GM12875 (cell line): Measurements from ENCODE around the gene HEPH.

Source experiments
- H3K4me3 ChIP-seq: one replicate; pipeline ENCODE4 v1.5.1; 2011; ENCODE audit warnings: low read depth, low read length, control low read depth
- TF ChIP-seq, protein P1 (sequence below): IDR thresholded peaks from 2 replicates; pipeline ENCODE4 v1.5.1; 2011; ENCODE audit warnings: low read depth, mild to moderate bottlenecking, control low read depth, inconsistent platforms, low read length, moderate library complexity, borderline replicate concordance; ENCODE audit not compliant: insufficient read depth

The HEPH gene

DNA sequence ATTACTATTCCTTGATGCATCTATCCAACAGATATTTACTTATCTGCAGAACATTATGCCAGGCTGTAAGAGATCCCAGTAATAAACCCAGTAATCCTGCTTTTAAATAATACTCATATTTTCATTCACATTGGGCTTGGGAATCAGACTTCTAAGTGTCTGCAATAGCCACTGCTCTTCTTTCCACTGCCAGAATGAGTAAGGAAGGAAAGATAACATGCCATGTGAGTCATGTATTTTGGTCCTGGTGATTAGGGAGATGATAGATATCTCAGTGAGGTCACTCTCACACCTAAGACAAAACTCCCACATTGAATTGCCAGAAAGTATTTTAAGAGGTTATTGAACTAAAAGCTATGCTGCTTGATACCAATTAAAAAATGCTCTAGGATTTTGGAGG lies 13.9 kb upstream of the HEPH start:
- H3K4me3 ChIP-seq: no peak overlapping the region
- TF ChIP-seq, protein P1, sequence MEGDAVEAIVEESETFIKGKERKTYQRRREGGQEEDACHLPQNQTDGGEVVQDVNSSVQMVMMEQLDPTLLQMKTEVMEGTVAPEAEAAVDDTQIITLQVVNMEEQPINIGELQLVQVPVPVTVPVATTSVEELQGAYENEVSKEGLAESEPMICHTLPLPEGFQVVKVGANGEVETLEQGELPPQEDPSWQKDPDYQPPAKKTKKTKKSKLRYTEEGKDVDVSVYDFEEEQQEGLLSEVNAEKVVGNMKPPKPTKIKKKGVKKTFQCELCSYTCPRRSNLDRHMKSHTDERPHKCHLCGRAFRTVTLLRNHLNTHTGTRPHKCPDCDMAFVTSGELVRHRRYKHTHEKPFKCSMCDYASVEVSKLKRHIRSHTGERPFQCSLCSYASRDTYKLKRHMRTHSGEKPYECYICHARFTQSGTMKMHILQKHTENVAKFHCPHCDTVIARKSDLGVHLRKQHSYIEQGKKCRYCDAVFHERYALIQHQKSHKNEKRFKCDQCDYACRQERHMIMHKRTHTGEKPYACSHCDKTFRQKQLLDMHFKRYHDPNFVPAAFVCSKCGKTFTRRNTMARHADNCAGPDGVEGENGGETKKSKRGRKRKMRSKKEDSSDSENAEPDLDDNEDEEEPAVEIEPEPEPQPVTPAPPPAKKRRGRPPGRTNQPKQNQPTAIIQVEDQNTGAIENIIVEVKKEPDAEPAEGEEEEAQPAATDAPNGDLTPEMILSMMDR: no peak

DNA sequence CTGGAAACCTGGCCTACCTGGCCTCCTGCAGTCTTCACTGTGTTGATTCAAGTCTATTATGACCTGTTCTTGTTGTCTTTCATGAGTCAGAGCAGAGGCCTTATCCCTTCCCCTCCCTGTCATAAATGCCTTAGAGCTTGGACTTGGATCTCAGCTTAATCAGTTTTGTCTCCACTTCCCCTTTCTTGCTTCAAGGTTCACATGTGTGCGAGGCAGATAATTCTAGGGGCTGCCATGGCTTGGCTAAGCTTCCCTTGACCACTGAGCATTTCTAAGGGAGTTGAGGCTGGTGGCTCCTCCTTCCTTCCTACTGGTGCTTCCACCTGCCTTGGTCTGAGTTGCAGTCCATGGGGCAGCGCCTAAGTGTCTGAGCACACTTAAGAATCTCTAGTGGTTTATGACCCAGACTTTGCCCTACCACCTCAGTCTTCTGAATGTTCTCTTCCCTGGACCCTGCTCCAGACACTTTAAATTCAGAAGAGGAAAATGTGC lies 1.7 kb upstream of the HEPH start:
- TF ChIP-seq, protein P1: no peak
- no peak overlapping the region for H3K4me3 ChIP-seq

DNA sequence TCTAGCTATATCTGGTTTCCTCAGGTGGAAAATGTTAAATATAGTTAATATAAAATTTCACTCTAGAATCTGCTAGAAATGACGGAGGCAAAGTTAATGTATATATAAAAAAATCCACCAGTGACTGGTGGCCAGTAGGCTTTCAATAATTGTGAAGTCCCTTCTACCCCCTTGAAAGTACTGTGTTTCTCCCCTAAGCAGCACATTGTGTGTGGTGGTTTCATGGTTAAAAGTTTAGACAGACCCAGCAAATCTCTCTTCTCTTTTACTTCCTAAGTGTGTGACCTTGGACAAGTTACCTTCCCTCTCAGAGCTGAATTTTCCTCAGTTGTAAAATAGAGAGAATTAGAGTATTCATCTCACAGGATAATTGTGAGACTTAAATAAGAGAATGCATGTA lies 600 bp upstream of the HEPH start:
- TF ChIP-seq, protein P1: no peak
- no peak overlapping the region for H3K4me3 ChIP-seq

DNA sequence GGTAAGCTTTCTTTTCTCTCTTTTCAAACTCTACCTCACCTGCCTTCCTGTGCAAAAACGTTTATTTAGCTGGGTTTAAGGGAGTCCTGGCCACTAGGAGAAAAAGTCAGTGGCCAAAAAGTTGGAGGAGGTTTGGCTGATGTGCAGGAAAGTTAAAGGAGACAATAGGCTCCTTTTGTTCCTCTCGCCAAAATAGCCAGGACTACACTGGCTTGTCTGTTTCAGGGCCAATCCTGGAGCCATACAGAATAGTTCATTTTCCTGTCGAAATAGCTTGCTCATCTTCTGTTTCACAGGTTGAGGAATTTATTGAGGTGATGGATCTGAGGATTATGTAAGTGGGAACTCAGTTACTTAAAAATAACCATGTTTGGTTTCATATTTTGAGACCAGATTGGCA lies 423 bp downstream of the HEPH start:
- TF ChIP-seq, protein P1: no peak
- H3K4me3 ChIP-seq: no peak overlapping the region

DNA sequence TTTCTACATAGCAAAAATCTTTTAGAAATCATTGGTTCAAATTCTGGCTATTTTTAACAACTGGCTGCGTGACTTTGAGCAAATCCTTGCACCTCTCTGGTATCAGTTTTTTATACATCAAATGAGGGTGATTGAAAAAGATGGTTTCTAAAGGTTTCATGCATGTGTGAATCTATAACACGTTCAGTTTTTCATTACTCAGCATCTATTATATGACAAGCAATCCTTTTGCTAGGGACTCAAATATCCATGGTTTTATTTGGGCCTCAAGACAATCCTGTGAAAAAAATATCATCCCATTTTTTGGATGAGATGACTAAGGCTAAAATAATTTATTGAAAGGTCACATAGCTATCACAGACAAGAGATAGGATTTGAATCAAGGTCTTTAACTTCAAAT lies 884 bp downstream of the HEPH start:
- TF ChIP-seq, protein P1: no peak
- H3K4me3 ChIP-seq: no peak overlapping the region

DNA sequence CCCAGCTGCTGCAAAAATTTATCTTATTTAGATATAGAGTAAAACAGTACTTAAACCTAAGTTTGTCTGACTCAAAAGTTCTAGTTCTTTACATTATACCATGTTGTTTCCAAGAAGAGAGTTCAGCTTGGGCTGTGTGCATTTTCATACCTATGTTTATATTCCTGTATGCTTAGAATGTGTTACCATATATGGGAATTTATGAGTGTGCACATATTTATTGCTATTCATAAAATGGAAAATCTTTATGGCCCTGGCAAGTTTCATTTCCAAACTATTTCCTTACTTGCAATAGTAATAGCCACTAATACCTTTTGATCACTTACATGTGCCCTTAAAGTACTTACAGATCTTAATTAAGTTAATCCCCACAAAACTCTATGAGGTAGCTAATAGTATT lies 2.6 kb downstream of the HEPH start:
- no peak overlapping the region for H3K4me3 ChIP-seq
- TF ChIP-seq, protein P1: no peak

DNA sequence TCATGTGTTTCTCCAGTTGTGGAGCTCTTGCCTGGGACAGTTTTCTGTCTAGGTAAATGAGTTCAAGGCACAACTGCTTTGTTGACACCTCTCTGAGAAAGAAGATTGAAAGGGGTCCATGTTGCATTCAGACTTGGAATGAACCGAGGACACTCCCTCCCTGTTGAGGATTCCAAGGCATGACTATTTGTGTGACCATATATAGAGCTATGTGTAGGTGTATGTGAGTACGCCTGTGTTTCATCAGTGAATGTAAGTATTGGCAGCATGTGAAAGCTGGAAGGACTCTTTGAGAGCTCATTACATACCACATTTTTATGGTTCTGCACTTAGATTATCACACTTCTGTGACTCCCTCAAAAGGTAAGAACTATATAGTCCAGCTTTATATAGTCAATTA lies 3.4 kb downstream of the HEPH start:
- TF ChIP-seq, protein P1: no peak

More for the DNA sequence above, 3.4 kb downstream of the HEPH start:
- no peak overlapping the region for H3K4me3 ChIP-seq
